SK-N-SH (cell line): ENCODE data around the gene ATP2A3.

Experiments
- IRF3 ChIP-seq: fragments of 150-350 bp; IDR thresholded peaks from 2 replicates; pipeline ENCODE4 v1.6.1; 2016; ENCODE audit warnings: mild to moderate bottlenecking, low read depth, low read length
- RFX5 ChIP-seq: IDR thresholded peaks from 2 replicates; pipeline ENCODE4 v1.6.1; 2012; ENCODE audit warnings: mild to moderate bottlenecking, improper control_type of control experiment, low read length

- TF ChIP-seq IRF3 = no peak
- TF ChIP-seq RFX5 = no peak
Observed at GRCh38 chr17:3962217-3962964, 1.8 kb downstream of the ATP2A3 start.
